T-helper 17 cell (primary cell): ENCODE measurements around the gene ABCC4. TPM values are rescaled to one million over a fixed set of nuclear protein-coding genes. Genes with fewer than 3 reads are reported as not detected.

Experiments used
- ATAC-seq: fragments of 150-1000 bp; cut with Tn5 transposase; 2 replicates; pipeline ENCODE4 v1.10.0; 2021; ENCODE audit warnings: mild to moderate bottlenecking, moderate library complexity
- DNase-seq, 3 donors: peaks; one replicate each; pipeline versions ENCODE4 v3.0.0 to v3.0.0-alpha.2; 2020 to 2021
- H3K9me3 ChIP-seq: one replicate; pipeline ENCODE4 v1.7.0; 2013; ENCODE audit warnings: low read length, mild to moderate bottlenecking; ENCODE audit not compliant: control insufficient read depth, poor library complexity, severe bottlenecking
- H3K27ac Mint-ChIP-seq: one replicate; pipeline ENCODE4 v1.8.0; 2022; ENCODE audit warnings: mild to moderate bottlenecking, moderate library complexity, mixed read lengths
- H3K27me3 Mint-ChIP-seq: one replicate; pipeline ENCODE4 v1.8.0; 2022; ENCODE audit warnings: mixed read lengths
- H3K36me3 Mint-ChIP-seq: one replicate; pipeline ENCODE4 v1.8.0; 2022; ENCODE audit warnings: low read depth, mixed read lengths
- H3K4me1 Mint-ChIP-seq: one replicate; pipeline ENCODE4 v1.8.0; 2022; ENCODE audit warnings: mild to moderate bottlenecking, mixed read lengths
- H3K4me3 Mint-ChIP-seq: one replicate; pipeline ENCODE4 v1.8.0; 2022; ENCODE audit warnings: mild to moderate bottlenecking, moderate library complexity, mixed read lengths
- total RNA-seq, 4 donors: library from RNA in 2 of 4; stranded (reverse) in 2 of 4; gene quantifications; one replicate each; pipeline ENCODE4 v1.2.3 and lab custom pipeline; 2022 to 2026

ABCC4 gene
- total RNA-seq, 2 donors from 2014 or later = 6.3 to 14.2 TPM

GRCh38 chr13:95060014-95060519, 241.2 kb downstream of the ABCC4 start:
- no peak overlapping the region for H3K27ac Mint-ChIP-seq
- ATAC-seq (no peak), DNase-seq (no peak)
- no peak overlapping the region for H3K4me3 Mint-ChIP-seq
- H3K4me1 Mint-ChIP-seq = no peaks in the 10 kb centered on the region
- peaks cover 2% of the 10 kb centered on the region for H3K36me3 Mint-ChIP-seq
- no peaks in the 10 kb centered on the region for H3K9me3 ChIP-seq
- no peaks in the 10 kb centered on the region for H3K27me3 Mint-ChIP-seq

DNA sequence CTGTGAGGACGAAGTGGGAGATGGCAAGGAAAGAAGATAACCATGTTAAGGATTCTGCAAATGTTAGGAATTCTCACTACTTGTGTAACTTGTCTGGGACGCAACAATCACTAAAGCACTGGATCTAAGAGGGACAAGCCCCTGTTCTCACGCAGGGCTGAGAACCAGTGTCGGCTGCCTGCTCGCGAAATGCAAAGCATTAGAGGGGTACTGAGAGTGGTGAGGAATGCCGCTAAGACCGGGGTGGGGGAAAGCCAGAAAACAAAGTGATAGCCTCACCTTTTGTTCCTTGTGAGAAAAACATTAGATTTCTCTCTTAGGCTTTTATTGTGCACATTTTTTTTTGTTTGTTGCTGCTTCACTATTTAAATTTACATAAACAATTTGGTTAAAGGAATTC, 241.9 kb downstream of the ABCC4 start:
- H3K27me3 Mint-ChIP-seq = no peaks in the 10 kb centered on the region
- no peaks in the 10 kb centered on the region for H3K9me3 ChIP-seq
- no peak overlapping the region for H3K27ac Mint-ChIP-seq
- no peak overlapping the region for H3K4me3 Mint-ChIP-seq
- no peaks in the 10 kb centered on the region for H3K4me1 Mint-ChIP-seq
- DNase-seq = no peak
- no peak for ATAC-seq
- peaks cover 2% of the 10 kb centered on the region for H3K36me3 Mint-ChIP-seq

DNA sequence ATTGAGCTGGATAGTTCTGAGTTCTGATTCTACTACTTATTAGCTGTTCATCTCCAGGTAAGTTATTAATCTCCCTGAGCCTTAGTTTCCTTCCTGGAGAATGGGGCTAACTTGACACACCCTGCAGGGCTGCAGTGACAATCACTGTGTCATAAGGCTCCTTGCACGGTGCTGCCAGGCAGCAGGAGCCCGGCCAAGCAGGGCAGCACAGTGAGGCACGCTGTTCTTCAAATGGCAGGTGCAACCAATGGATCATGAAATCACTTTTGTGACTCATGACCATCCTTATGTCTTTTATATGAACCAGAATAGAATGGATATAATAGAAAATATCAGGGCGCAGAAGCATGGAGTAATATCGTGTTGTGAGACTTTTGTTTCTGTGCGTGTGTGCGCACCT, 242.6 kb downstream of the ABCC4 start:
- no peaks in the 10 kb centered on the region for H3K9me3 ChIP-seq
- DNase-seq (no peak), ATAC-seq (no peak)
- peaks cover 2% of the 10 kb centered on the region for H3K36me3 Mint-ChIP-seq
- no peak overlapping the region for H3K4me3 Mint-ChIP-seq
- no peak overlapping the region for H3K27ac Mint-ChIP-seq
- no peaks in the 10 kb centered on the region for H3K4me1 Mint-ChIP-seq
- no peaks in the 10 kb centered on the region for H3K27me3 Mint-ChIP-seq

DNA sequence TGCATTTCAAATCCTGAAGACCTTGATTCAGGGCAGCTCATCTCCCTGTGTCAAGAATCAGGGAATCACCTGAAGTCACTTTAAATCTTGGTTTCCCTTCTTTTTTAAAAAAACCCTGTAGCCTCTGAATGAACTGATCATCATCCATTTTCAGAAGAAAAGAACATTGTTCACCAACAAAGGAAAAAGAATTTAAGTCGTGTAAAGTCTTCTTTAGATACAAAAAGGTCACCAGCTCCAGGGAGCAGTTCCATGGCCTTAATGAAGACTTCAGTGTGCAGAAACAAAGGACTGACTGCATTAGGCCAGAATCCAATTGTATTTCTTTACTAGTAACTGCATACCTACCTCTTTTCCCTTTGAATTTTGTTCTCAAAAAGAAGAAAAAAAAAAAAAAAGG, 245.0 kb downstream of the ABCC4 start:
- no peaks in the 10 kb centered on the region for H3K9me3 ChIP-seq
- ATAC-seq (no peak), DNase-seq (no peak)
- no peaks in the 10 kb centered on the region for H3K36me3 Mint-ChIP-seq
- H3K4me1 Mint-ChIP-seq = no peaks in the 10 kb centered on the region
- H3K27me3 Mint-ChIP-seq = no peaks in the 10 kb centered on the region
- H3K27ac Mint-ChIP-seq = no peak overlapping the region
- no peak overlapping the region for H3K4me3 Mint-ChIP-seq

DNA sequence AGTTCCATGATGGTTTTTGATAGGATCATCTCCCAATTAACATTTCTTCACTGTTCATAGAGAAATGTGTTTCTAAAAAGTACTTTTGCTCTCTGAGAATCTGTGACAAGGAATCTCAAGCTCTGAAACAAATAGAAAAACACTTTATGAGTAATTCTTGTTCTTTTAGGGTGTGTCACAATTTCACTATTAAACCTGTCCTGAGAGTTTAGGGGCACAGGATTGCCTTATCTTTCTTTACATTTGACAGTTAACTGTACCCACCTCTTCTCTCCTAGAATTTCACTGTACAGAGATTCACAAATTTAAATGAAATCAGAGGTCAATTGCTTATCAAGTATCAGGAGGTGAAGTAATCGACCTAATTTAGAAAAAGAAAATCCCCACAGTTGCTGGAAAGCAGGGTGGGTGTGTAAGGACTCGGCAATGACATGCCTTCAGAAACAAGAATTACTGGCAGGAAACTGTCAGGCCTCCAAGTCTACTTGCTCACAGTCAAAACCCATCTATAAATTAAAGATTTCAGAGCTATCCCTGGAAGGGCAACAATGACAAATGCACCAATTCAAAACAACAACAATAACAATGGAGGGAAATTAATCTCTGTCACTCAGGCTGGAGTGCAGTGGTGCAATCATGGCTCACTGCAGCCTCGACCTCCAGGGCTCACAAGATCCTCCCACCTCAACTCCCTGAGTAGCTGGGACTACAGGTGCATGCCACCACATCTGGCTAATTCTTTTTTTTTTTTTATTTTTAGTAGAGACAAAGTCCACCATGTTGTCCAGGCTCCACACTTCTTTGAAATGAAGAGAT, 250.2 kb downstream of the ABCC4 start:
- Mint-ChIP-seq H3K4me3 (no peak overlapping the region), H3K4me1 (peaks cover 3% of the 10 kb centered on the region)
- no peak for ATAC-seq

DNA sequence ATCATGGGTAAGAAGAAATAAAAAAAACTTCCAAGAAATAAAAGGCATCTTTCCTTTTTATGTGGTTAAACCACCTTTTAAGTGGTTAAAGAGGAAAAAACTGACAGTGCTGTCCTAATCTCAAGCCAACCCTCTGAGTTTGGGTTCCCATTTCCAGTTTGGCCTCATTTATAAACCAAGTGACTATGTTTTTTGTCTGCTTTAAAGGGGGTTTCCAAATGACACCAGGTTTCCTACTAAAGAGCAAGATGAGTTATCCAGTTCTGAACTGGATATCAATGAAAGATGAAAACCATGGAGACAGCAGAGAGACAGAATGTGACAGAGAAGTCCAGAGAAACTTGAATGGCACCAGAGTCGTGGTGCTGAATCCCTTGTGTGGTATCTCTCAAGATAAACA, 251.5 kb downstream of the ABCC4 start:
- Mint-ChIP-seq H3K27ac (no peak overlapping the region), H3K27me3 (no peaks in the 10 kb centered on the region), H3K4me3 (no peak overlapping the region), H3K4me1 (peaks cover 3% of the 10 kb centered on the region), H3K36me3 (peaks cover 4% of the 10 kb centered on the region)
- DNase-seq (no peak), ATAC-seq (no peak)
- H3K9me3 ChIP-seq = no peaks in the 10 kb centered on the region

More for the DNA sequence above, 250.2 kb downstream of the ABCC4 start:
- no peaks in the 10 kb centered on the region for H3K9me3 ChIP-seq
- Mint-ChIP-seq H3K36me3 (peaks cover 2% of the 10 kb centered on the region), H3K27ac (peak overlapping the region; percentile 16), H3K27me3 (no peaks in the 10 kb centered on the region)
- DNase-seq = no peak

DNA sequence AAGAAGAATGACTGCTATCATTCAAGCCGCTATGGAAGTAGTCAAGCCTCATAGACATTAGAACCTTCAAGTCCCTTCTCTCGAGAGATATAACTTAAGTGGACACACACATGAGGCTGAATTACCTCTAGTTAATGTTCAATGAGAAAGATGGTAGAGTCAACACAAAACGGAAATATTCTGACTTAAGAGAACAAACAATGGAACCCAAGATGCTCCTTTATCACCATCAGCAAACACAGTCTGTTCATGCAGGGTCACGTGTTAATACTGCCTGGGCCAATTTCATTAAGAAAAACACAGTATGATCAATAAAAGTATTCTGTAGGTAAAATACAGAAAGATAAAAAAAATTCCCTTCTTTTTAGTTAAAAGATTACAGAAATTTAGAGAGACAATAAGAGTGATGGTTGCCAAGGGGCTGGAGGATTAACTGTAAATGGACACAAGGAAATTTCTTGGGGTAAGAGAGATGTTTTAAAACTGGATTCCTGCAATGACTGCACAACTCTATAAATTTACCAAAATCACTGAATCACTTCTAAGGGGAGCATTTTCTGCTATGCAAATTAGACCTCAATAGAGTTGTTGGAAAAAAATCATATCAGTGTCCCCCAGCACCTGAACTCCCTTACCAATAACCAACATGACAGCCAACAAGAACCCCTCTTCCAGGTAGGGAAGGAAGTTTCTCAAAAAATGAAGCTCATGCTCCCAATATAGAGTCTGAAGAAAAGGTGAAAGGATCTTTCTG, 256.6 kb downstream of the ABCC4 start:
- no peaks in the 10 kb centered on the region for H3K9me3 ChIP-seq
- ATAC-seq (no peak), DNase-seq (no peak)
- Mint-ChIP-seq H3K4me1 (no peaks in the 10 kb centered on the region), H3K27ac (no peak overlapping the region), H3K36me3 (peaks cover 15% of the 10 kb centered on the region), H3K4me3 (no peak overlapping the region), H3K27me3 (no peaks in the 10 kb centered on the region)

- H3K4me3 Mint-ChIP-seq = no peak overlapping the region
- no peak for DNase-seq
- H3K4me1 Mint-ChIP-seq = no peaks in the 10 kb centered on the region
- no peak overlapping the region for H3K27ac Mint-ChIP-seq
- H3K9me3 ChIP-seq = no peaks in the 10 kb centered on the region
- H3K36me3 Mint-ChIP-seq = peaks cover 14% of the 10 kb centered on the region
- ATAC-seq = no peak
- no peaks in the 10 kb centered on the region for H3K27me3 Mint-ChIP-seq
Observed at GRCh38 chr13:95039415-95039814, 261.8 kb downstream of the ABCC4 start.

- no peaks in the 10 kb centered on the region for H3K9me3 ChIP-seq
- ATAC-seq (no peak), DNase-seq (no peak)
- Mint-ChIP-seq H3K27ac (no peak overlapping the region), H3K36me3 (peaks cover 12% of the 10 kb centered on the region), H3K4me3 (no peak overlapping the region), H3K27me3 (no peaks in the 10 kb centered on the region), H3K4me1 (no peaks in the 10 kb centered on the region)
Observed at GRCh38 chr13:95038949-95039348, 262.3 kb downstream of the ABCC4 start.

DNA sequence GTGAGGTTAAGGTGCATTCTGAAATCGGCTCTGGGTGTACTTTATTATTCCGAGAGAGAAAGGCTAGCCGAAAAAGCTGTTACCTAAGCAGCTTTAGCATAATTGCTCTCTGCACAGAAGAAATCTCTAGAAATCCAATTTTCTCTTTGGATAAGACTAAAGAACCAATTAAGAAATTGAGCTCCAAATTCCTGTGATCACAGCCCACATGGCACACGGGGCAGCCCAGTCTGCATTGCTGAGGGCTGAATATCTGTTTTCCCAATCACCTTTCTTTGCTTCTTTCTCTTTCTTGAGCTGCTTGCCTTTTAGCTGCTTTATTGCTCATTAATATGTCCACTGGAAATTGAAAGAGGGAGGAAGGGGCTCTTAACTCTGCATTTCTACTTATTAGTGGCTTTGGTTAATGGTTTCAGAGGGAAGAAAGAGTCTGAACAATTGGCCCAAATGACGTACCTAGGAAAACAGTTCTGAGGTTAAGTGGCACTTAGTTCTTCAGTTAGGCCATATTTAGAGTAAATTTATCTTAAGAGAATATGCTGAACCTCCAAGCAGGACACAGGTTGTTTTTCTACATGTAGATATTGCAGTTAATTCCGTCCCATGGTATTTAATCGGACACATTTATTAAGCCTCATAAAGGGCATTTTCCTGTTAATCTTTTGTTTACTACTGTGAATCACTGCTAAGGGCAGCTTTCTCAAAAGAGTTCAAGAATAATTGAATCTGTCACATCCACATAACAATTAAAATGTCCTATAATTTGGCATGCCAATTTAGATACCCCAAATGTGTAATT, 265.7 kb downstream of the ABCC4 start:
- ATAC-seq = no peak
- Mint-ChIP-seq H3K4me1 (no peaks in the 10 kb centered on the region), H3K36me3 (peaks cover 4% of the 10 kb centered on the region), H3K27ac (no peak overlapping the region), H3K27me3 (no peaks in the 10 kb centered on the region), H3K4me3 (no peak overlapping the region)
- DNase-seq = no peak
- no peaks in the 10 kb centered on the region for H3K9me3 ChIP-seq

GRCh38 chr13:95033890-95034289, 267.4 kb downstream of the ABCC4 start:
- Mint-ChIP-seq H3K36me3 (peaks cover 4% of the 10 kb centered on the region), H3K4me1 (no peaks in the 10 kb centered on the region), H3K27ac (peak overlapping the region; percentile 62), H3K27me3 (no peaks in the 10 kb centered on the region), H3K4me3 (no peak overlapping the region)
- DNase-seq (no peak), ATAC-seq (no peak)
- no peaks in the 10 kb centered on the region for H3K9me3 ChIP-seq

DNA sequence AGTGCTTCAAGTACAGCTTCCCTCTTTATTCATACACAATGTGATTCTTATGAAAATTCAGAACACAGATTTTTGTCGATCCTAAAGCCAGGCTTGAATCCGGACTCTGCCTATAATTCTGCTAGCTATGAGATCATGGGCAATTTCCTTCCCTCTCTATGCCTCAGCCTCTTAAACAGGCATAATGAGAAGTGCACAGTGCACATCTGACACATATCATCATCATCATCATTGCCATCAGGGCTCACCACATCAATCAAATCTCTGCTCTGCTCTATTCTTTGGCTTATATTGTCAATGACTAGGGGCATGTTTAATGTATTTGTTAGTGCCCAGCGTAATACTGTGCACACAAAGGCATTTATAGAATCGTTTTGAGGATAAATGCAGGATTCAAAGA, 269.1 kb downstream of the ABCC4 start:
- no peak overlapping the region for H3K27ac Mint-ChIP-seq
- ATAC-seq (no peak), DNase-seq (no peak)
- H3K9me3 ChIP-seq = no peaks in the 10 kb centered on the region
- H3K36me3 Mint-ChIP-seq = peaks cover 4% of the 10 kb centered on the region
- H3K4me1 Mint-ChIP-seq = no peaks in the 10 kb centered on the region
- no peak overlapping the region for H3K4me3 Mint-ChIP-seq
- no peaks in the 10 kb centered on the region for H3K27me3 Mint-ChIP-seq

- Mint-ChIP-seq H3K27me3 (no peaks in the 10 kb centered on the region), H3K4me1 (no peaks in the 10 kb centered on the region), H3K4me3 (no peak overlapping the region), H3K36me3 (peaks cover 4% of the 10 kb centered on the region), H3K27ac (no peak overlapping the region)
- H3K9me3 ChIP-seq = no peaks in the 10 kb centered on the region
- ATAC-seq = no peak
- no peak for DNase-seq
Observed at GRCh38 chr13:95030821-95031343, 270.4 kb downstream of the ABCC4 start.
